Osteocyte (in vitro differentiated cells): ENCODE measurements around the gene MPHOSPH10. TPM values are rescaled to one million over a fixed set of nuclear protein-coding genes. Genes with fewer than 3 reads are reported as not detected.
"Not testable (repeated sequence)": the region's sequence is repeated elsewhere in the genome, so short reads cannot be mapped to it uniquely, and the experiment has no call there.

Experiments
- DNase-seq: peaks from one replicate; pipeline ENCODE4 v3.0.0; 2021; ENCODE audit warnings: mixed read lengths; ENCODE audit not compliant: unreplicated experiment; ENCODE audit errors: extremely low spot score
- H3K27ac Mint-ChIP-seq: one replicate; pipeline ENCODE4 v1.8.0; 2021; ENCODE audit warnings: mild to moderate bottlenecking, mixed read lengths; ENCODE audit not compliant: unreplicated experiment
- H3K27me3 Mint-ChIP-seq: one replicate; pipeline ENCODE4 v1.8.0; 2021; ENCODE audit warnings: mixed read lengths; ENCODE audit not compliant: unreplicated experiment
- H3K36me3 Mint-ChIP-seq: one replicate; pipeline ENCODE4 v1.8.0; 2021; ENCODE audit warnings: mixed read lengths; ENCODE audit not compliant: unreplicated experiment
- H3K4me1 Mint-ChIP-seq: one replicate; pipeline ENCODE4 v1.8.0; 2021; ENCODE audit warnings: mixed read lengths; ENCODE audit not compliant: unreplicated experiment
- H3K4me3 Mint-ChIP-seq: one replicate; pipeline ENCODE4 v1.8.0; 2021; ENCODE audit warnings: mild to moderate bottlenecking, moderate library complexity, mixed read lengths; ENCODE audit not compliant: unreplicated experiment
- H3K9me3 Mint-ChIP-seq: one replicate; pipeline ENCODE4 v1.8.0; 2021; ENCODE audit warnings: mixed read lengths; ENCODE audit not compliant: unreplicated experiment
- CTCF ChIP-seq: fragments of 200-600 bp; sonication (generic); IDR thresholded peaks from 2 replicates; pipeline ENCODE4 v1.5.0; 2021; ENCODE audit warnings: antibody characterized with exemption, mild to moderate bottlenecking, moderate library complexity
- long read RNA-seq: library from polyadenylated mRNA; unstranded; transcript quantifications from one replicate; pipeline ENCODE4 v2.0.0, GENCODE V29; 2021
- total RNA-seq: library from RNA; stranded (reverse); gene quantifications from 2 replicates; pipeline ENCODE4 v1.2.1, GENCODE V29; 2021

Gene MPHOSPH10, protein sequence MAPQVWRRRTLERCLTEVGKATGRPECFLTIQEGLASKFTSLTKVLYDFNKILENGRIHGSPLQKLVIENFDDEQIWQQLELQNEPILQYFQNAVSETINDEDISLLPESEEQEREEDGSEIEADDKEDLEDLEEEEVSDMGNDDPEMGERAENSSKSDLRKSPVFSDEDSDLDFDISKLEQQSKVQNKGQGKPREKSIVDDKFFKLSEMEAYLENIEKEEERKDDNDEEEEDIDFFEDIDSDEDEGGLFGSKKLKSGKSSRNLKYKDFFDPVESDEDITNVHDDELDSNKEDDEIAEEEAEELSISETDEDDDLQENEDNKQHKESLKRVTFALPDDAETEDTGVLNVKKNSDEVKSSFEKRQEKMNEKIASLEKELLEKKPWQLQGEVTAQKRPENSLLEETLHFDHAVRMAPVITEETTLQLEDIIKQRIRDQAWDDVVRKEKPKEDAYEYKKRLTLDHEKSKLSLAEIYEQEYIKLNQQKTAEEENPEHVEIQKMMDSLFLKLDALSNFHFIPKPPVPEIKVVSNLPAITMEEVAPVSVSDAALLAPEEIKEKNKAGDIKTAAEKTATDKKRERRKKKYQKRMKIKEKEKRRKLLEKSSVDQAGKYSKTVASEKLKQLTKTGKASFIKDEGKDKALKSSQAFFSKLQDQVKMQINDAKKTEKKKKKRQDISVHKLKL
- 36.3 and 38.6 TPM in 2 replicates for total RNA-seq
- long read RNA-seq, transcript MPHOSPH10-201 (11 exons, 2,484 nt): major isoform, 28 of 96 reads
- long read RNA-seq, partial matches to known transcripts: 60 of 96 reads
- long read RNA-seq, other reads (novel, unspliced or antisense): 4 of 96 reads

DNA sequence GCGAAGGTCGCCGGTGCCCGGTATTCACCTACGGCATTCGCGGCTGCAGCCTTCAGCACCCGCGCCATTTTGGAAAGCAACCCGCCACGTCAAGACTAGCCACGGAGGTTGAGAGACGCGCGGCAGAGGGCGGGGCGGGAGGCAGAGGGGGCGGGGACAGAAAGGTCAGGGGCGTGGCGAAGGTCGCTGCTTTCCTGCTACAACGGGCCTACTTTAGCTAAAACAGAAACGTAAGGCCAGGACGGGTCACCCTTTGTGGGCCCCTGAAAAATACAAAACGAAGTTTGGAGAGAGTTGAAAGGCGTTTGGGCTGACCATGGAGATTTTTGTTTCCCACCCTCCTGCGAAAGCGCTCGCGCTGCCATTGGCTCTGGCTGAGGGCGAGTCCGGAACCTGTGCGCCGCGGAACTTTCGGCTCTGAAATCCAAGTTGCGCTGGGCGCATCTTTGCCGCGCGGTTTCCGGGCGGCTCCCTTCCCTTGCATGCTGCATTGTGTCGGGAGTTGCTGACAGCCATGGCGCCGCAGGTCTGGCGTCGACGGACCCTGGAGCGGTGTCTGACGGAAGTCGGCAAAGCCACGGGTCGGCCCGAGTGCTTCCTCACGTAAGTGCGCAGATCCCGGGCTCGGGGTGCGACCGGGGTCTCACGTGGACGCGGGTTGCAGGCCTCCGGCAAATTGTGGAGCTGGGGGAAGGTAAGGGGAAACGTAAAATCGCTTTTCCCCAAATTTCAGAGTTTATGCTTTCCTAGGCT lies at the start of gene MPHOSPH10, which contains the start of gene MCEE:
Gene MPHOSPH10 (plus strand): TSS at position 483 of the 753 bp plus-strand sequence. CDS start 32 bp downstream, at position 515.
Gene MCEE (minus strand): TSS at position 78 of the 753 bp plus-strand sequence. CDS start 10 bp downstream, at position 68.
- Mint-ChIP-seq H3K36me3 (peaks cover 9% of the 10 kb centered on the region), H3K4me1 (peaks cover 20% of the 10 kb centered on the region), H3K27ac (no peak within 1 kb of the TSS), H3K9me3 (no peaks in the 10 kb centered on the region), H3K27me3 (no peaks in the 10 kb centered on the region), H3K4me3 (no peak within 1 kb of the TSS)
- peak; percentile 97 for DNase-seq
- TF ChIP-seq CTCF: no peak

DNA sequence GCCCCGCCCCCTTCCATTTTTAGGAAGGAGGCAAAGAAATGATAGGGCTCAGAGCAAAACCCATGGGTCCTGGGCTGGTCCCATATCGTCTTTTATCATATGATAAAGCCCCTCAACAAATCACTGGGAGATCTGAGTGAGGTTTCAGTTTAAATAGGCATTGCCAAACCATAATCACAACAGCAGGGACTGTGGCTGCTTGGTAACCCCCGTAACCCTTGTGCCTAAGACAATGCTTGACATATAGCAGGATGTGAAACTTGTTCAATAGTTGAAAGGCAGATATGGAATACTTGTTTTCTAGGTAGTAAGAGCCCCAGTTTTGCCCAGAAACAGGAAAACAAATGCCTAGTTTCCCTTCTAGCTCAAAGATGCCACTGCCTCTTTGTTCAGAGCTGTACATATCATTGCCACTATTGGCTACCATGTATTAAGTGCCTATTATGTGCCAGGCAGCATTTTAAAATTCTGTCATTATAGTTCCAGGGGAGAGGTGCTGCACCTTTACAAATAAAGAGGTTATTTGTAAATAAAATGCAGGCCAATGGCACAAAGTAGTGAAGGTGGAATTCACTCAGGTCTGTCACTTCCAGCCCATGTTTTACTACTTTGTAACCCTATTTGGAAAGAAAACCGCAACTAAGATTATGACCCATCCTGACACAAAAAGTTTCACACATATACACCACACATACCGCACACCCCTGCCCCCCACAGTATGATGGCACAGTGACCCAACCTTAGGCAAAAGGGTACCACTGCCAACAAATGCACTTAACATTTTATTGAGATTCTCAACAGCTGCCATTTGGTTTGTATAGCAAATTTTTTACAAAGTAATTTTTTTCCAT lies 47.8 kb upstream of the MPHOSPH10 start:
- H3K4me1 Mint-ChIP-seq: no peaks in the 10 kb centered on the region
- peaks cover 22% of the 10 kb centered on the region for H3K27me3 Mint-ChIP-seq
- no peaks in the 10 kb centered on the region for H3K9me3 Mint-ChIP-seq
- DNase-seq: no peak
- peaks cover 11% of the 10 kb centered on the region for H3K36me3 Mint-ChIP-seq
- TF ChIP-seq CTCF: no peak
- H3K4me3 Mint-ChIP-seq: no peak overlapping the region
- H3K27ac Mint-ChIP-seq: no peak overlapping the region

DNA sequence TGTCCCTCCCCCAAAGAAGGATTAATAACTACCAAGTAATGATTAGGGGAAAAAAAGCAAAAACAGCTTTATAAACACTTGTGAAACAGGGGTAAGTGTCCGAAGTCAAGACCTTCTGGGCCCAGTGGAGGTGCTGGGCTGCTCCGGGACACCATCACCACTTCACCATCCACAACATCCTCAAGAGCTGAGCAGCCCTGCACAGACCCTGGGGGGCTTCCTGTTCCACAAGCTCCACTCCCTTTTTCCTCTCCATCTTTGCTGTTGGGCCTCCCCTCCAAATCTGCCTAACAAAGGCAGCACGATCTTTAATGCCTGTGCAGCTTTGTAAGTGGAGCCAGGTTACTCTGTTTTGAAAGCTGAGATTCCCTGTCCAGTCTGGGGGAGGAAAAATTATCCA lies 47.1 kb upstream of the MPHOSPH10 start:
- H3K4me1 Mint-ChIP-seq, H3K27ac Mint-ChIP-seq, H3K9me3 Mint-ChIP-seq, H3K4me3 Mint-ChIP-seq, H3K36me3 Mint-ChIP-seq, DNase-seq: not testable (repeated sequence)
- peaks cover 23% of the 10 kb centered on the region for H3K27me3 Mint-ChIP-seq

DNA sequence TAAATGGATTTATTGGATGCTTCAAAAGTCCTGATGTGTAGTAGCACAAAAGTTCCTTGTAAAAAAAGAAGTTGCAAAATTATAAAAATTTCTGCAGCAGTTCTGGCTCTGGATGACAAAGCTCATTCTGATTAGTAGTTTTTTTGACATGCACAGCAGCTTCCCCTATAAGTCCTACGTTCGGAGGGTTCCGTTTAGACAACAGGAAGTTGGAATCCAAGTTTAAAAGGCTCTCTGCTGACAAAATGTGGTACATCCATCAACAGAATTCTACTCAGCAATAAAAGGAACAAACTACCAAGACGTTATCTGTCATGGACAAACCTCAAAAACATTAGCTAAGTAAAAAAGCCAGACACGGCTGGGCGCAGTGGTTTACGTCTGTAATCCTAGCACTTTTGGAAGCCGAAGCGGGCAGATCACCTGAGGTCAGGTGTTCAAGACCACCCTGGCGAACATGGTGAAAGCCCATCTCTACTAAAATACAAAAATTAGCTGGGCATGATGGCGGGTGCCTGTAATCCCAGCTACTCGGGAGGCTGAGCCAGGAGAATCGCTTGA lies 46.6 kb upstream of the MPHOSPH10 start:
- H3K27ac Mint-ChIP-seq, H3K4me3 Mint-ChIP-seq, H3K36me3 Mint-ChIP-seq, H3K4me1 Mint-ChIP-seq, DNase-seq, H3K9me3 Mint-ChIP-seq: not testable (repeated sequence)
- H3K27me3 Mint-ChIP-seq: peaks cover 28% of the 10 kb centered on the region

DNA sequence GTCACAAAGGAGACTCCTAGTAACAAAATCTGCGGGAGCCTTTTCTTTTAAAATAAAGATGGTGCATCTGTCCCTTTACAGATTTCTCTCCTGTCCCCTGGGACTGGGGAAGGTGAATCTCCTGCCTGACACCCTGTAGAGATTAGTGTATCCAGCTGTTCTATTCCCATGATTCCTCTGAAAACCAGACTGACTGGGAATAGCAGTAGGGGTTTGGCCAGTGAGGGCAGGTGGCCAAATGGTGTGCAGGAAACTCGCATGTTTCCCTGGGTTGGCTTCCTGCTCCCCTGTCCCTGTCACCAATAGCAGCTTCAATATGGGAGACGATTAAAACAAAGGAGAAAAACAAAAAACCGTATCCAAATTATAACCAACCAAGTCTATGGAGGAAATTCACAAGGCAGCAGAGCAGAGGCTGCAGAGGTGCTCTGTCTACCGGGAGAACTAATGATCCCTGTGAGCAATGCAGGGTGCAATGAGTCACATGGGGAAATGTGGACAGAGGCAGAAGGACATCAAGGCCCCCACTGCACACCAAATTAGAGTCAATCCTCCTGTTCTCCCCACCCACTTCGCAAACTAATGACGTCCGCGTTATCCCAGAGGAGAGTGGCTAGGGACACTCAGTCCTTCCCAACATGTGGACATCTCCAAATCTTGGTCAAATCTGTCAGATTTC lies 45.0 kb upstream of the MPHOSPH10 start:
- H3K27me3 Mint-ChIP-seq: peaks cover 43% of the 10 kb centered on the region
- not testable (repeated sequence) for H3K9me3 Mint-ChIP-seq

DNA sequence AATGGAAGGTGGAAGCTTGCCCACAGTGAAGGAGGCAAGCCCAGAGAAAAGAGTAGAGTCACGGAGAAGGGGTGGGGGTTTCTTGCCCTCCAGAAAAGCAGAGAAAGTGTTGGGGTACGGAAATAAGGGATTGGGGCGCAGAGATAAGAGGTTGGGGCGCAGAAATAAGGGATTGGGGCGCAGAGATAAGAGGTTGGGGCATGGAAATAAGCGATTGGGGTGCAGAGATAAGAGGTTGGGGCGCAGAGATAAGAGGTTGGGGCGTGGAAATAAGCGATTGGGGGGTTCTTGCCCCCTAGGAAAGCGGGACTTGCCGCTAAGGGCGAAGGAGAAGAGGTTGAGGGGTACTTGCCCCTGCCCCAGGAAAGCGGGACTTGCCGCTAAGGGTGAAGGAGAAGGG lies 41.0 kb upstream of the MPHOSPH10 start:
- not testable (repeated sequence) for H3K4me1 Mint-ChIP-seq, H3K36me3 Mint-ChIP-seq, H3K4me3 Mint-ChIP-seq, H3K9me3 Mint-ChIP-seq, H3K27ac Mint-ChIP-seq
- DNase-seq: peak; percentile 36
- peaks cover 44% of the 10 kb centered on the region for H3K27me3 Mint-ChIP-seq

More for the DNA sequence above, 45.0 kb upstream of the MPHOSPH10 start:
- H3K4me3 Mint-ChIP-seq, H3K4me1 Mint-ChIP-seq, H3K27ac Mint-ChIP-seq, H3K36me3 Mint-ChIP-seq, DNase-seq: not testable (repeated sequence)

- H3K27me3 Mint-ChIP-seq: peaks cover 36% of the 10 kb centered on the region
- H3K27ac Mint-ChIP-seq, DNase-seq, H3K9me3 Mint-ChIP-seq, H3K4me1 Mint-ChIP-seq, H3K36me3 Mint-ChIP-seq, H3K4me3 Mint-ChIP-seq: not testable (repeated sequence)
Measured at GRCh38 chr2:71091808-71092207, 38.6 kb upstream of the MPHOSPH10 start.

- H3K36me3 Mint-ChIP-seq, H3K4me3 Mint-ChIP-seq, H3K27ac Mint-ChIP-seq, H3K9me3 Mint-ChIP-seq, DNase-seq, H3K4me1 Mint-ChIP-seq: not testable (repeated sequence)
- H3K27me3 Mint-ChIP-seq: peaks cover 30% of the 10 kb centered on the region
Measured at GRCh38 chr2:71092491-71093260, 37.8 kb upstream of the MPHOSPH10 start.
